Measurements from ENCODE around the gene LSAMP. TPM values are rescaled to one million over a fixed set of nuclear protein-coding genes. Genes with fewer than 3 reads are reported as not detected.
"Not testable (repeated sequence)": the region's sequence is repeated elsewhere in the genome, so short reads cannot be mapped to it uniquely, and the experiment has no call there.

LSAMP gene
- total and polyA plus RNA-seq, 9 of the 15 experiments (the other 6 are each of a cell fraction or from before 2014, with no cell fraction given) = 0.09 to 0.11 TPM; not detected in 7

DNA sequence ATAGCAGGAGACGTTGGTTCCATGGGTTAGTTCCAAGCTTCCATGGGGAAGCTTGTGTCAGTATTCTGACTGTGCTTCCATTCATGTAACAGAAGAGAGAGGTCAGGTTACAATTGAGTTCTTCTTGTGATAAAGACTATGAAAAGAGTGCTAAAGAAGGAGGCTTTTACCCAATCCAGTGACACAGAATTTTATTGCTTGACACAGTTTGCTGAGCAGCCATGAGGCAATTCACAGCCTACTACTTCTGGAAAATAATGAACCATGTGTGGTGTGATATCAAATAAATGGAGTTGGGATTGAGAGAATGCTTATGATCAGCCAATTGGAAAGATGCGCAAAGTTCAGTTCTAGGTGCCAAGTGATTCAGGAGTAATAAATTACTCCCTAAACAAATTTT is 233.4 kb downstream of the LSAMP start:
- no peaks in the 10 kb centered on the region for H3K79me2 ChIP-seq (ENCODE audit: control insufficient read depth, insufficient read depth, low read length)
- H3K36me3 ChIP-seq (ENCODE audit: control insufficient read depth, insufficient read depth, low read length) = no peaks in the 10 kb centered on the region
- intact Hi-C loops (cut with micrococcal nuclease) = no loop called here
- in situ Hi-C loops (cut with MboI) = no loop called here
- WGBS (ENCODE audit: insufficient coverage, low coverage, missing lambda C conversion rate) = 44% methylated on average over 2 of the region's 2 CpGs
- ChIA-PET POLR2A (no interaction called here), CTCF (ENCODE audit: low intra/inter-chr PET ratio) (no interaction called here)
- no peak overlapping the region for H3K4me3 ChIP-seq
- H3K27ac ChIP-seq (ENCODE audit: extremely low read depth, low read depth, low read length) = no peak overlapping the region
- H3K27me3 ChIP-seq (ENCODE audit: control insufficient read depth in 2 of 2, insufficient read depth in 2 of 2, low read length in 2 of 2) = no peaks in the 10 kb centered on the region
- no peak for DNase-seq (ENCODE audit: extremely low read depth in 1 of 4, low spot score in 3 of 4)
- H3K4me1 ChIP-seq (replicated peaks in 1 of 2; ENCODE audit: control insufficient read depth in 2 of 2, insufficient read depth in 2 of 2, low read length in 2 of 2) = no peaks in the 10 kb centered on the region
- H3K9me1 ChIP-seq (ENCODE audit: control insufficient read depth, insufficient read depth, low read length) = no peaks in the 10 kb centered on the region
- no peak overlapping the region for H2AFZ ChIP-seq (ENCODE audit: low read depth, low read length)
- no peaks in the 10 kb centered on the region for H3K9me3 ChIP-seq (replicated peaks; ENCODE audit: control insufficient read depth, insufficient read depth, low read depth, low read length)
- H3K4me2 ChIP-seq (ENCODE audit: insufficient read depth, low read length) = no peak overlapping the region
- FAIRE-seq = no peak
- no peaks in the 10 kb centered on the region for H4K20me1 ChIP-seq (replicated peaks; ENCODE audit: control insufficient read depth, insufficient read depth, low read length)
- no peak overlapping the region for H3K9ac ChIP-seq (ENCODE audit: insufficient read depth in 1 of 2, low read depth in 2 of 2, low read length in 2 of 2)
- no peak for ATAC-seq
- TF ChIP-seq ZNF324 (CRISPR knock-in tag; IDR thresholded peaks at IDR 0.05) (no peak), MYC (IDR thresholded peaks at IDR 0.05; ENCODE audit: low read depth, low read length) (no peak), MYC (CRISPR knock-in tag; IDR thresholded peaks at IDR 0.05; ENCODE audit: borderline replicate concordance, low read depth) (no peak), SOX6 (IDR thresholded peaks at IDR 0.05) (no peak), CBX1 (IDR thresholded peaks at IDR 0.05; ENCODE audit: low read depth) (no peak), ELF4 (CRISPR knock-in tag; IDR thresholded peaks at IDR 0.05) (no peak), RBBP5 (IDR thresholded peaks at IDR 0.05; ENCODE audit: borderline replicate concordance, insufficient read depth, low read length, poor library complexity, severe bottlenecking) (no peak), MCM3 (IDR thresholded peaks at IDR 0.05) (no peak), ILK (tag; IDR thresholded peaks at IDR 0.05; ENCODE audit: borderline replicate concordance, low read depth) (no peak), SIN3B (IDR thresholded peaks at IDR 0.05; ENCODE audit: low read depth) (no peak)
- TF ChIP-seq, protein P1, sequence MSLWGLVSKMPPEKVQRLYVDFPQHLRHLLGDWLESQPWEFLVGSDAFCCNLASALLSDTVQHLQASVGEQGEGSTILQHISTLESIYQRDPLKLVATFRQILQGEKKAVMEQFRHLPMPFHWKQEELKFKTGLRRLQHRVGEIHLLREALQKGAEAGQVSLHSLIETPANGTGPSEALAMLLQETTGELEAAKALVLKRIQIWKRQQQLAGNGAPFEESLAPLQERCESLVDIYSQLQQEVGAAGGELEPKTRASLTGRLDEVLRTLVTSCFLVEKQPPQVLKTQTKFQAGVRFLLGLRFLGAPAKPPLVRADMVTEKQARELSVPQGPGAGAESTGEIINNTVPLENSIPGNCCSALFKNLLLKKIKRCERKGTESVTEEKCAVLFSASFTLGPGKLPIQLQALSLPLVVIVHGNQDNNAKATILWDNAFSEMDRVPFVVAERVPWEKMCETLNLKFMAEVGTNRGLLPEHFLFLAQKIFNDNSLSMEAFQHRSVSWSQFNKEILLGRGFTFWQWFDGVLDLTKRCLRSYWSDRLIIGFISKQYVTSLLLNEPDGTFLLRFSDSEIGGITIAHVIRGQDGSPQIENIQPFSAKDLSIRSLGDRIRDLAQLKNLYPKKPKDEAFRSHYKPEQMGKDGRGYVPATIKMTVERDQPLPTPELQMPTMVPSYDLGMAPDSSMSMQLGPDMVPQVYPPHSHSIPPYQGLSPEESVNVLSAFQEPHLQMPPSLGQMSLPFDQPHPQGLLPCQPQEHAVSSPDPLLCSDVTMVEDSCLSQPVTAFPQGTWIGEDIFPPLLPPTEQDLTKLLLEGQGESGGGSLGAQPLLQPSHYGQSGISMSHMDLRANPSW (CRISPR knock-in tag; IDR thresholded peaks at IDR 0.05) = no peak
- TF ChIP-seq, protein P2, sequence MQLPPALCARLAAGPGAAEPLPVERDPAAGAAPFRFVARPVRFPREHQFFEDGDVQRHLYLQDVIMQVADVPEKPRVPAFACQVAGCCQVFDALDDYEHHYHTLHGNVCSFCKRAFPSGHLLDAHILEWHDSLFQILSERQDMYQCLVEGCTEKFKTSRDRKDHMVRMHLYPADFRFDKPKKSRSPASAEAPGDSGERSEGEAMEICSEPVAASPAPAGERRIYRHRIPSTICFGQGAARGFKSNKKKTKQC (CRISPR knock-in tag; IDR thresholded peaks at IDR 0.05) = no peak
- no TSS peak for BruUV-seq (replicated peaks)

DNA sequence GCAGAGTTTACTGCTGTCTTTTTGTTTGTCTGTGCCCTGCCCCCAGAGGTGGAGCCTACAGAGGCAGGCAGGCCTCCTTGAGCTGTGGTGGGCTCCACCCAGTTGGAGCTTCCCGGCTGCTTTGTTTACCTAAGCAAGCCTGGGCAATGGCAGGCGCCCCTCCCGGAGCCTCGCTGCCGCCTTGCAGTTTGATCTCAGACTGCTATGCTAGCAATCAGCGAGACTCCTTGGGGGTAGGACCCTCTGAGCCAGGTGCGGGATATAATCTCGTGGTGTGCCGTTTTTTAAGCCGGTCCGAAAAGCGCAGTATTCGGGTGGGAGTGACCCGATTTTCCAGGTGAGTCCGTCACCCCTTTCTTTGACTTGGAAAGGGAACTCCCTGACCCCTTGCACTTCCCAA is 236.5 kb downstream of the LSAMP start:
- H3K9me3 ChIP-seq (replicated peaks; ENCODE audit: control insufficient read depth, insufficient read depth, low read depth, low read length); ATAC-seq; CTCF ChIA-PET (ENCODE audit: low intra/inter-chr PET ratio); DNase-seq (ENCODE audit: extremely low read depth in 1 of 4, low spot score in 3 of 4); H3K9me1 ChIP-seq (ENCODE audit: control insufficient read depth, insufficient read depth, low read length); FAIRE-seq; H4K20me1 ChIP-seq (replicated peaks; ENCODE audit: control insufficient read depth, insufficient read depth, low read length); BruUV-seq (replicated peaks); H3K9ac ChIP-seq (ENCODE audit: insufficient read depth in 1 of 2, low read depth in 2 of 2, low read length in 2 of 2); H3K4me3 ChIP-seq; H3K27ac ChIP-seq (ENCODE audit: extremely low read depth, low read depth, low read length); intact Hi-C loops (cut with micrococcal nuclease); H3K79me2 ChIP-seq (ENCODE audit: control insufficient read depth, insufficient read depth, low read length); POLR2A ChIA-PET; H3K4me2 ChIP-seq (ENCODE audit: insufficient read depth, low read length); in situ Hi-C loops (cut with MboI); H3K4me1 ChIP-seq (replicated peaks in 1 of 2; ENCODE audit: control insufficient read depth in 2 of 2, insufficient read depth in 2 of 2, low read length in 2 of 2); H2AFZ ChIP-seq (ENCODE audit: low read depth, low read length); H3K27me3 ChIP-seq (ENCODE audit: control insufficient read depth in 2 of 2, insufficient read depth in 2 of 2, low read length in 2 of 2); H3K36me3 ChIP-seq (ENCODE audit: control insufficient read depth, insufficient read depth, low read length): not testable (repeated sequence)
- 16% methylated on average over 11 of the region's 15 CpGs for WGBS (ENCODE audit: insufficient coverage, low coverage, missing lambda C conversion rate)
